Measurements from ENCODE around the gene UBE2K. TPM values are rescaled to one million over a fixed set of nuclear protein-coding genes. Genes with fewer than 3 reads are reported as not detected.

The UBE2K gene
- total RNA-seq, 1 experiment from 2014 or later: 151 TPM

GRCh38 chr4:39712819-39713607 lies 15.1 kb downstream of the UBE2K start:
- H3K36me3 Mint-ChIP-seq (ENCODE audit: insufficient read depth in 1 of 3, low read depth in 3 of 3): peaks cover 11 to 36% (median 31%) of the 10 kb centered on the region in 3 experiments
- Histone ChIP-seq H3K56ac (ENCODE audit: insufficient read length, low read depth, low read length) (no peak overlapping the region), H3K27ac (ENCODE audit: insufficient read length, low read depth, low read length) (no peak overlapping the region), H3K14ac (ENCODE audit: insufficient read depth, low read length) (no peak overlapping the region), H3K18ac (ENCODE audit: insufficient read length, low read depth, low read length) (no peak overlapping the region), H3K23me2 (ENCODE audit: insufficient read length, low read depth, low read length, poor library complexity, severe bottlenecking) (no peaks in the 10 kb centered on the region), H3K9ac (ENCODE audit: extremely low read depth, insufficient read length, low read length) (no peak overlapping the region), H2BK120ac (ENCODE audit: low read depth, low read length, poor library complexity, severe bottlenecking) (no peak overlapping the region), H4K91ac (ENCODE audit: insufficient read length, low read depth, low read length) (no peak overlapping the region), H3T11ph (ENCODE audit: low read length) (no peak overlapping the region), H2BK12ac (ENCODE audit: insufficient read length, low read depth, low read length) (no peak overlapping the region), H3K4me1 (ENCODE audit: insufficient read depth, low read length) (no peaks in the 10 kb centered on the region), H3K79me2 (ENCODE audit: insufficient read depth, low read length) (peaks cover 46% of the 10 kb centered on the region; the same call in 1 of the 2 replicates), H2AK5ac (ENCODE audit: insufficient read length, low read length) (no peak overlapping the region), H4K5ac (ENCODE audit: insufficient read length, low read depth, low read length) (no peak overlapping the region), H2BK20ac (ENCODE audit: low read depth, low read length, poor library complexity, severe bottlenecking) (no peak overlapping the region), H2BK15ac (ENCODE audit: low read depth, low read length) (no peak overlapping the region), H4K20me1 (ENCODE audit: control insufficient read depth, insufficient read depth, insufficient read length) (no peaks in the 10 kb centered on the region), H4K8ac (replicated peaks; ENCODE audit: insufficient read length, low read depth, low read length) (no peak overlapping the region), H3K23ac (ENCODE audit: insufficient read length, low read depth, low read length) (no peak overlapping the region), H3K4ac (ENCODE audit: low read depth, low read length) (no peak overlapping the region), H3K4me2 (ENCODE audit: insufficient read depth, insufficient read length, low read length) (no peak overlapping the region), H3K27me3 (ENCODE audit: insufficient read depth, low read length) (no peaks in the 10 kb centered on the region), H3K9me3 (ENCODE audit: control insufficient read depth, low read depth, low read length) (no peaks in the 10 kb centered on the region), H2BK5ac (ENCODE audit: insufficient read length, low read length) (no peak overlapping the region), H2AFZ (ENCODE audit: low read length) (no peak overlapping the region), H3K79me1 (ENCODE audit: insufficient read depth, low read depth, low read length, poor library complexity, severe bottlenecking) (peaks cover 8% of the 10 kb centered on the region)
- no peak for DNase-seq
- peak overlapping the region in 2 of 3 experiments; percentile 22 to 68; a peak in 1 of 7 replicates for H3K27ac Mint-ChIP-seq
- no peak overlapping the region for H3K4me3 Mint-ChIP-seq
- H3K27me3 Mint-ChIP-seq (ENCODE audit: low read depth): no peaks in the 10 kb centered on the region
- no CpG with 5 or more reads among the region's 17 CpGs for WGBS (ENCODE audit: extremely low coverage, insufficient read length, low lambda C conversion rate)
- H3K9me3 Mint-ChIP-seq: no peaks in the 10 kb centered on the region
- TF ChIP-seq CTCF (conservative IDR thresholded peaks at IDR 0.05): no peak
- H3K4me1 Mint-ChIP-seq: peaks cover under 1 to 8% of the 10 kb centered on the region in 2 experiments; a peak in 2 of 4 replicates

Measured in H9 (cell line).